ENCODE data around the gene TCEA2.
"Not testable (repeated sequence)": the region's sequence is repeated elsewhere in the genome, so short reads cannot be mapped to it uniquely, and the experiment has no call there.

The TCEA2 gene

GRCh38 chr20:64108731-64109681, 46.0 kb downstream of the TCEA2 start:
- no peak for DNase-seq (ENCODE audit: low read depth)

GRCh38 chr20:64109831-64110391, 46.9 kb downstream of the TCEA2 start:
- no peak for DNase-seq (ENCODE audit: low read depth)

GRCh38 chr20:64110411-64111068, 47.5 kb downstream of the TCEA2 start:
- no peak for DNase-seq (ENCODE audit: low read depth)

- DNase-seq (ENCODE audit: low read depth), result no peak
These were observed 49.0 kb downstream of the TCEA2 start for GRCh38 chr20:64111841-64112641.

- no peak for DNase-seq (ENCODE audit: low read depth)
These were observed 49.9 kb downstream of the TCEA2 start for GRCh38 chr20:64112691-64113443.

GRCh38 chr20:64113444-64113775, 50.4 kb downstream of the TCEA2 start:
- no peak for DNase-seq (ENCODE audit: low read depth)

- DNase-seq (ENCODE audit: low read depth), result no peak
These were observed 50.9 kb downstream of the TCEA2 start for GRCh38 chr20:64113796-64114355.

GRCh38 chr20:64114356-64114971, 51.5 kb downstream of the TCEA2 start:
- no peak for DNase-seq (ENCODE audit: low read depth)

GRCh38 chr20:64115171-64115911, 52.3 kb downstream of the TCEA2 start:
- DNase-seq (ENCODE audit: low read depth), result no peak

GRCh38 chr20:64116016-64116415, 53.0 kb downstream of the TCEA2 start:
- DNase-seq (ENCODE audit: low read depth), result no peak

GRCh38 chr20:64116541-64117431, 53.8 kb downstream of the TCEA2 start:
- DNase-seq (ENCODE audit: low read depth), result no peak

GRCh38 chr20:64117432-64117777, 54.4 kb downstream of the TCEA2 start:
- not testable (repeated sequence) for DNase-seq (ENCODE audit: low read depth)

- DNase-seq (ENCODE audit: low read depth), result no peak
These were observed 56.3 kb downstream of the TCEA2 start for GRCh38 chr20:64119301-64119680.

- no peak for DNase-seq (ENCODE audit: low read depth)
These were observed 56.8 kb downstream of the TCEA2 start for GRCh38 chr20:64119681-64120341.

GRCh38 chr20:64121586-64121985, 58.6 kb downstream of the TCEA2 start:
- DNase-seq (ENCODE audit: low read depth), result no peak

Measured in activated T-cell treated with anti-CD3 and anti-CD28 coated beads for 48 hours (primary cell).